ENCODE data around the gene ABCG1.
"Not testable (repeated sequence)": the region's sequence is repeated elsewhere in the genome, so short reads cannot be mapped to it uniquely, and the experiment has no call there.

ABCG1 gene

DNA sequence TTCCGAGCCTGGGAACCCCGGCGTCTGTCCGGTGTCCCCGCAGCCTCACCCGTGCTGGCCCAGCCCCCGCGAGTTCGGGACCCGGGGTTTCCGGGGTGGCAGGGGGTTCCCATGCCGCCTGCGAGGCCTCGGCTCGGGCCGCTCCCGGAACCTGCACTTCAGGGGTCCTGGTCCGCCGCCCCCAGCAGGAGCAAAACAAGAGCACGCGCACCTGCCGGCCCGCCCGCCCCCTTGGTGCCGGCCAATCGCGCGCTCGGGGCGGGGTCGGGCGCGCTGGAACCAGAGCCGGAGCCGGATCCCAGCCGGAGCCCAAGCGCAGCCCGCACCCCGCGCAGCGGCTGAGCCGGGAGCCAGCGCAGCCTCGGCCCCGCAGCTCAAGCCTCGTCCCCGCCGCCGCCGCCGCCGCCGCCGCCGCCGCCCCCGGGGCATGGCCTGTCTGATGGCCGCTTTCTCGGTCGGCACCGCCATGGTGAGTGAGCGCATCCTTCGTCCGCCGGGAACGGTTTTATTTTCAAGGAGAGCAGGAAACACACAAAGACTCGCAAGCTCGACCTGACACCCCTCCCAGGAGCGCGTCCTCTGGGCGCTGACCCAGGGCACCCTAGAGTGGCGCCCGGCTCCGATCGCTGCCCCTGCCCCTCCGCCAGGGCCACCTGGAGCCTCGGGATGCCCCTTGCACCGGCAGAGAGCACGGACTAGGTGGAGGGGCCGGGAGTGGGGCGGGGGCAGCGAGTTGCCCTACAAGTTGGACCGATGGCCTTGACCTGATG is at the start of gene ABCG1:
Gene ABCG1, plus strand, starts transcription at position 305 of the 770 bp plus-strand sequence. Its CDS starts 123 bp downstream, at position 428.
- no peak for DNase-seq

DNA sequence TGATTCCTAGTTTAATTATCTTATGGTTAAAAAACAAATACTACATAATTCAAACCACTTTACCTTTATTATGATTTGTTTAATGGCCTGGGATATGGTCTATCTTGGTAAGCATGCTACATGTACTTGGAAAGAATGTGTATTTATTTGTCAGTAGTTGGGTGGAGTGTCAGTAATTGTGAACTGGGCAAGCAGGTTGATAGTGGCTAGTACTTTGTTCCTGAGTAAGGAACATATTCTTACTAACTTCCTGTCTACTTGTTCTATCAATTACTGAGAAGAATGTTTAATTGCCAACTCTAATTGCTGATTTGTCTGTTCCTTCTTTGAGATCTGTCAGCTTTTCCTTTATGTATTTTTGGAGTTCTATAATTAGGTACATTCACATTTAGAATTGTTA is 49.2 kb upstream of the ABCG1 start:
- DNase-seq = no peak

DNA sequence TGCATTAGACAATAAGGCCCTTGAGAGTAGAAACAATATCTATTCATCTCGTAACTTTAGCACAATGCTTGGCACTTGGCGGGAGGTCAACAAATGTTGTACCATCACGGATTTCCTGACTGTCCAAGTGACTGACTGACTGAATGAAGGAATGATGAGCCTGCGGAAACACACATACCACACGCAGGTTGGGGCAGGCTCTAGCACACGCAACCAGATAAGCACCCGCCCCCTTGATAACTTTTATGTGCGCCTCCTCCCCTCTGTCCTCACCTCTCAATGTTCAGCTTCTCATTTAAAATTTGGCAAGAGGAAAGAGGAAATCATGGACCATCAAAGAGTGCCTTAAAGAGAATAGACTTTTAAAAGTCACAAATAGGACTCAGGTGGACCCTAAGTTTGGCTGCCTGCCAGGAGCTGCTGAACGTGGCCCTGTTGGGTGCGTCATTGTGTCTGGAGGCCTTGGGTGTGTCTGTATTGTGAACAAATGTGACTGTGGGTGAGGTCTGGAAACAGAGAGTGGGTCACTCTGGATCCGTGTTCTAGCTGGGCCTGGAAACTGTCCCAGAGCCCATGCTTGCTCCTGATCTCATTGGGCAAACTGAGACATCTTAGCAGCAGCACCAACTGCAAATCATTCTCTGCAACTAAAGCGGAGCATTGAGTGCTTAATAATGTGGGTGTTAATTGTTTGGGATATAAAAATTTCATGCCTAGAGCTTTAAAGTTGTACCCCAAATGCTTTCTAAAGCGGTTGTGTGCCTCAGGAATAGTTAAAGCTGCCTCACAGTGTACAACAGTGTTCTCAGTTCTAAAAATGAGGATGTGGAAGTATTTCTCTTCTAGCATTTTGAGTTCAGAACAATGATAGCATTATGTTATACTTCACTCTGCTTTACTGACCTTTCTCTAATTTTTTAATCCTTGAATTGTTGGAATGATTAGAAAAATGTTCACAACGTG is 47.6 kb upstream of the ABCG1 start:
- DNase-seq = no peak

DNA sequence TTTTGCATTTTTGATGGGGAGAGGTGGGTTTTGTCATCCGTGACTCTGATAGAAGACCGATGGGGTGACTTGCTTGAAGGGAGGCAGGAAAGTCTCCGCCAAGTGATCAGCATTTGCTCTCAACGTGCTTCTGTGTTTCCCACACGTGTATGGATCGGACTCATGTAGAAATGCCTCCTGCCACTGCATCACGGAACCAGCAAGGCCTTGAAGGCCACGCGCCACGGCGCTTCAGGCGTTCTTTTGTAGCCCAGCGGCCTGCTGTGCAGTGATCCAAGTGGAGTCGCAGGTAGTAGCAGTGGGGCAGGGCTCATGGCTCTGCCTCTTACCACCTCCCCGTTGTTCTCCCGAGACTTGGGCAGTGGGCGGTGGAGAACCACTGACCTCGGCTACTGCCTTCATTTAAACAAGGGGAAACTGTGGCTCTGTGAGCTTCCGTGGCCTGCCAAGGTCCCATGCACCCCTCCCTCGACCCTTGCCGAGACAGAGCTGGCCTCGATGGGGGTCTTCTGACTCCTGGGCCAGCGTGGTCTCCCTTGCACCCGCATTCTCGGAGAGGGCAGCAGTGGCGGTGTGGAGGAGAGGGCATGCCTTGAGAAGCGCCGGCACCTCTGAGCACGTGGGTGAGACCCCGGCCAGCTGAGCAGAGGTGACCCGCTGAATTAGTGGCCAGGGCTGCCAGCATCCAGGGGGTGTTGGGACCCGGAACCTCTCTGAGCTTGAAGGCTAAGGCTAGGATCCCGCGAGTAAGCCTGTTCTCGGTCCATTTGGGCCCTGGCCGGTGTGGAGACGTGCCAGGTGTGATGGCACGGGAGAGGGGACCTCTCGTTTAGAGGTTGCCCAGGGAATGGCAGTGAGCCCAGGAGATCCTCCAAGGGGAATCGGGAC is 46.1 kb upstream of the ABCG1 start:
- DNase-seq = no peak

DNA sequence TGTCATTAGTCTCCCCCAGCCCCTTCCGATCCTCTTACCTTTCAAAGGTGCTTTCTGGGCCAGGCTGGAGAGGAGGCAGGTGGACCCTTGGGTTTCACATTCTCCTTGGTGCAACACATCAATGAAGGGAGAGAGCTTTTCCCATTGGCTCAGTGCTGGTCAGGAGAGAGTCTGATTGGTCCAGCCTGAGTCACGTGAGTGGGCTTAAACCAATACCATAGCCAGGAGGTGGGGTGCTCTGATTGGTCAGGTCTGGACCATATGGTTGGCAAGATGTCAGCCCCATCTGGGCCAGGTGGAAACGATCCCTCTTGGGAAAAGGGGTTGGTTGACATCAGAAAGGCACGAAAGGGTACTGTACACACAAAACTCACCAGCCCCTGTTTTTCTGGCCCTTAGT is 44.8 kb upstream of the ABCG1 start:
- no peak for DNase-seq

DNA sequence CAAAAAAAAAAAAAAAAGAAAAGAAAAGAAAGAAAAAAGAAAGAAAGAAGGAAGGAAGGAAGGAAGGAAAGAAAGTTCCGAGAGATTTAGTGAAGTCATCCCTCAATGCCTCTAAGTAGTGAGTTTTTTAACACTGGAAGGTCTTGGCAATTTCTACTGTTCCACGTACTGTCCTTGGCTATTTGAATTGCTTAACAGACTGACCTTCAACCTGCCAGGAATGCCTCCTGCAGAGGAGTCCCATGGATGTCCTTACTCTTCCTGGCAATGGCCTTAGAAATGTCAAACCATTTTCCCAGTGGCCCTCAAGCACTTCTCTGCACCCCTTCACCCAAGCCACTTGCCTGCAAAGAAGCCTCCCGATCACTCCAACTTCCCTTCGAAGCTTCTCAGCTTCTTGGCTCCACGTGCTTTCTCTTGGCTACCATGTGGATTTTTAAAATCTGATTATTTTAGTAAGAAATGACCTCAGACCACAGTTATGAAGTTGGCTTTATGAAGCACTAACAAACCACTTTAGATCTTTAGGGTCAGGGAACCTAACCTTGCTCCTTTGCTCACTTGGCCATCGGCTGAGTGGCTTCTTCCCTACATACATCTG is 43.7 kb upstream of the ABCG1 start:
- DNase-seq = no peak

DNA sequence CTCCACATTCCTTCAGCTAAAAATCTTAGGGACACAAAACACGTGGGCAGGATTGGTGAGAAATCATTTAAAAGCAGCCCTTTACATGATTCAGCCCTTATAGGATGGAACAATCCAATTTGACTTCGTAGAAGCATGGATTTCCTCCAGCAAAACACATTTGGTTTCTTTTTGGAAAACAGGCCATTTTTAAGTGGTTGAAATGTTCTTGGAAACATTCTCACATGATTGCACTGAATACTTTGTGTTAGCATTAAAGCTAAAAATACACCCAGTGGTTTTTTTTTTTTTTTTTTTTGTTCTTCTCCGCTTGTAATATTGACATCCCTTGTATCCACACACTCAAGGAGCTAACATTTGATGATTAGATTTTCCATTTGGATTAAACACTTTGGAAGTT is 42.1 kb upstream of the ABCG1 start:
- no peak for DNase-seq

DNA sequence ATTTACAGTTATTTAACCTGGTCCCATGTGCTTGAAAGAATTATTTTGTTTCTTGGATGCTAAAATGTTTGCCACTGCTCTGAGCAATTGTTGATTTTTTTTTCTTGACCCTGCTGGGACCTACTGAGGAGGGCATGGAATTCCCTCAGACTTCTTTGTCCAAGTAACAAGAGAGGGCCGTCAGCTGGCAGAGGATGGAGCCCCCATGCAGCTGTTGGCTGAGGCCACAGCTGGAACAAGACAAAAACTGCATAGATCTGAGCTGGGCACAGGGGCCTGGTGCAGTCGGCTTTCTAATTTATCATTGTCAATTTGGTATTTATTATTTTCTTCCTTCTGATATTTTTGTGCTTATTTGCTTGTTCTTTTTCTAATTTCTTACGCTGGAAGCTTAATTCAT is 39.6 kb upstream of the ABCG1 start:
- DNase-seq = no peak

DNA sequence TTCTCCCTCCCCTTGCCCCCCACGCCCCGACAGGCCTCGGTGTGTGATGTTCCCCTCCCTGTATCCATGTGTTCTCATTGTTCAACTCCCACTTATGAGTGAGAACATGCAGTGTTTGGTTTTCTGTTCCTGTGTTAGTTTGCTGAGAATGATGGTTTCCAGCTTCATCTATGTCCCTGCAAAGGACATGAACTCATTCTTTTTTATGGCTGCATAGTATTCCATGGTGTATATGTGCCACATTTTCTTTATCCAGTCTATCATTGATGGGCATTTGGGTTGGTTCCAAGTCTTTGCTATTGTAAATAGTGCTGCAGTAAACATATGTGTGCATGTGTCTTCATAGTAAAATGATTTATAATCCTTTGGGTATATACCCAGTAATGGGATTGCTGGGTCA is 38.9 kb upstream of the ABCG1 start:
- not testable (repeated sequence) for DNase-seq

DNA sequence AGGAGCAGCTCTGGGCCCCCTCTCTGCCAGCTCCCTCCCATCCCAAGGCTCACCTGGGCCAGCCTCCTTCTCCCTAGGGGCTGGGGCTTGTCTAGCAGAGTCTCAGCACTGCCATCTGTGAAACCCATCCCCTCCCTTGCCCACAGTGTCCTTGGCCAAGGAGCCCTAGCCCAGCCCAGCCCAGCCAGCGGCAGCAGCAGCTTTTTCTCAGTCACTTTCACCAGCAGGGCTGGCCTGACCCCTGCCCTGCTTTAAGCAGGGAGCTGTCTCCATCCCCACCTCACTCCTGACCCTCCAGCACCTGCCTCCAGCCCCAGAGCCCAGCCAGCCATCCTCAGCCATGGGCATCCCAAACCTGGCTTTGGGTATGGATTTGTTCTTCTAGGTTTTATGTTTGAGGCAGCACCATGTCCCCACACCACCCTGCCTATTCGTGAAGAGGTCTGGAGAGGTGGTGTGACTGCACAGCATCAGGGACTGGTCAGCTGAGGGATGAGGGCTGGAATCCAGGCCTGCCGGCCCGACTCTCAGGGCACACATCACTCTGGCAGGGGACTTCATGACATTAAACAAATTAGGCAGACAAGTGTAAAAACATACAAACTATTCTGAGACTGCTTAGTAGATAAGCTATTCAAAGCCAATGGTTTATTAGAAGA is 36.1 kb upstream of the ABCG1 start:
- no peak for DNase-seq

DNA sequence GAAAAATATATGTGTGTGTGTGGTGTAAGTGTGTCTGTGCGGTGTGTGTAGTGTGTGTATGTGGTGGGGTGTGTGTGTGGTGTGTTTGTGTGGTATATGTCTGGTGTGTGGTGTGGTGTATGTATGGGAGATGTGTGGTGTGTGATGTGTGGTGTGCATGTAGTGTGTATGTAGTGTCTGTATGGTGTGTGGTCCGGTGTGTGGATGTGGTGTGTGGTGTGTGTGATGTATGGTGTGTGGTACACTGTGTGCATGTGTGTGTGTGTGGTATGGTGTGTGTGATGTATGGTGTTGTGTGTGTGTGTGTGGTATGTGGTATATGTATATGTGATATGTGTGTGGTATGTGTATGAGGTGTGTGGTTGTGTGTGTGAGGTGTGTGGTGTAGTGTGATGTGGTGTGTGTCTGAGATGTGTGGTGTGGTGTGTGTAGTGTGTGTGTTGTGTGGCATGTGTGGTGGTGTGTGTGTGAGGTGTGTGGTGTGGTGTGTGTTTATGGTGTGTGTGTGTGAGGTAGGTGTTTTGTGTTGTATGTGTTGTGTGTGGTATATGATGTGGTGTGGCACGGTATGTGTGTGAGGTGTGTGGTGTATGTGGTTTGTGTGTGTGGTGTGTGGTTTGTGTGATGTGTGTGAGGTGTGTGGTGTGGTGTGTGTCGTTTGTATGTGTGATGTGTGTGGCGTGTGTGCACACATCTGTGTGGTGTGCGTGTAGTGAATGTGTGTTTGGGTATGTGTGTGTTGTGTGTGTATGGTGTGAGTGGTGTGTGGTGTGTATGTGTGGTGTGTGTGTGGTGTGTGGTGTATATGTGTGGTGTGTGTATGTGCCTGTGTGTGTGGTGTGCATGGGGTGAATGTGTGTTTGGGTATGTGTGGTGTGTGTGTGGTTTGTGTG is 35.3 kb upstream of the ABCG1 start:
- no peak for DNase-seq

DNA sequence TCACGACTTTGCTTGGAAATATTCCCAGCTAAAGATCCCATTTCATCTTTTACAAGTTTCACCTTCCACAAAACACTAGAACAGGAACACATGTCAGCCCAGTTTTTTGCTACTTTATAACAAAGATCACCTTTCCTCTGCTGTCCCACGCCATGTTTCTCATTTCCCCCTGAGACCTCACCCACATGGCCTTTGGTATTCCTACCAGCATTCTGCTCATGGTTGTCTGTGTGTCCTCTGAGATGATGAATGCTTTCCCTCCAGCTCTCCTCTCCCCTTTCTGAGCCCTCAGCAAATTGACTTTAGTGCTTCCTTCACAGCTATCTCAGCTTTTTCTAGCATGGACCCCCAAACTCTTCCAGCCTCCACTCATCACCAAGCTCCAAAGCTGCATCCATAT is 32.3 kb upstream of the ABCG1 start:
- no peak for DNase-seq

DNA sequence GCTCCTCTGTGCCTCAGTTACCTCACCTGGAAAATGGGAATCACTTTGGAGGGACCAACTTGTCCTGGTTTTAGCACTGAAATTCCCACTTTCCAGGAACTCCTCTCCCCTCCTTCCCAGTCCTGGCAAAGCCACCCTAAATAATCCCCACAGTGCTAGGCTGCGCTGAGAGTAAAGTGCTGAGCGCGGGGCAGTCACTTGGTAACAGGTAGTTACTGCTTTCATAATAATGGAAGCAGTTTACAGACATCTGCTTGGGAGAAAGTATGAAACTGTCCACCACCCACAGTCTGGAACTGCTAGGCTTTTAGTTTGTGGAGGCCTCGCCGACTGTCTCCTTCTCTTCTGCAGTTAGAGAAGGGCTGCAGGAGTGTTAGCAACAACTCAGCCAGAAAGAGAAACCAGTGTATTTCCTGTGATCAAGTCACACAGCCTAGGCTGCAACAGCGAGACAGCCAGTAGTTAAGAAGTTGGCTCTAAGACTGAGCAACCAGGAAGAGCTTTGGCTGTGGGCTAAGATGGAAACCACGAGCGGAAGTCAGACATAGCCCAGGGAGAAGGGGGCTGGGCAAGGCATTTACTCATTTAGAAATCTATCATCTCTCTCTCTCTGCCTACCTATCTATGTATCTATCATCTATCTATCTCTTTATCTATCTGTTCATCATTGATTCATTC is 30.8 kb upstream of the ABCG1 start:
- DNase-seq = no peak

DNA sequence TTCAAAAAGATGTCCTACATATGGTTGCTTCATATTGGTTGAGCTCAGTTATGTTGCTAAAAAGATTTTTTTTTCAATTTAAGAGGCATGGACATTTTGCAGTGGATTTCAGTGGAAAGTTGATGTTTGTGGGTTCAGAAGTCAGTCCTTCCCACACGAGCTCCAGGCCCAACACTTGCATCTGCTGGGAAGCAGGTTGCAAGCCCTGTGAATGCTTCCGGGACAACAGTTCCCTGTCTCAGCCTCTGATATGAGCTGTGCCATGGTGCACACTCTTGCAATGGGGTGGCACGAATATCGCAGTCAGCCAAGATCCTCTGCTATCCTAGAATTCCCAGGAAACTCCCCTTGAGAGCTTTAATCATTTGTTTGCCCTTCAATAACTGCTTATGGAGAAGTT is 30.3 kb upstream of the ABCG1 start:
- DNase-seq = no peak

DNA sequence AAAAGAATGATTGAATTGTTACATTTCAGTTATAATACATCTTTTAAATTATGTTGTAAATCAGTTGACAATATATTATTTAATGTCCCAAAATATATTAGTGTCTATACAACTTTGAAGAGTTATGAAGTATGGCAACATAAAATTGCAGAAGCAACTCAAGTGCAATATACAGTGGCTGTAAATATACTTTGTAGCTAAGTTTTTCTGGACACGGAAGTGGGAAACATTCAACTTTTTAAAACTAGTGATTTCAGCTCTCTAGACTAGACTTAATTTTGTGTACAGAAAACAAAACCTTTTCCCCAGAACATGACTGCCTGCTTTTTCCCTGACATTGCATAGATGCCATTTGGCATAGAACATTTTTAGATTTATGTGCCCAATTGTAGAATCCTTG is 29.5 kb upstream of the ABCG1 start:
- no peak for DNase-seq

DNA sequence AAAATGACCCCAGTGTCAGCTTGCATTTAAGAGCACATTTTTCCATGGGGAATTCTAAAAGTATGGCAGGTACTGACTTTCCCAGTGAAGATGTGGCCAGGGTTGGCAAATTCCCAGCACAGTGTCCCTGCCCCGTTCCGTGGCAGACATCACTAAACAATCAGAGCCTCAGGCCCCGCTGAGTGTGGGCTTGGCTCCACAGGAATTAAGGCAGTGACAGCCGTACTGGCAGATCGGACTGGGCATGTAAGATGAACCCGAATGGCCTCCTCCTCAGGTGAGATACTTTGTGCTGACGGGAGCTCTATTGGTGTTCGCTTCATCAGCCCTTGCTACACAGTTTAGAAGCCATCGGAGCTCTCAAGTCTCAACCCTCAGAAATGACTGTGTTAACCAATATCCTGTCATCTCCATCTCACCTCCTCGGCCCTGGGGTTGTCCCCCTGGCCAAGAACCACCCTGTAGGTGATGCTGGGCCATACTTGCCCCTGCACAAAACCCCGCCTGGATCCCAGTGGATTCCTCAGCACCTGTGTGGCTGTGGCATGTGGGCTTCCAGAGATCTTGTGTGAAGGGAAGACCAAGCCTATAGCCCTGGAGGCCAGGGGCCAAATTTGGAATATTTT is 29.0 kb upstream of the ABCG1 start:
- no peak for DNase-seq

DNA sequence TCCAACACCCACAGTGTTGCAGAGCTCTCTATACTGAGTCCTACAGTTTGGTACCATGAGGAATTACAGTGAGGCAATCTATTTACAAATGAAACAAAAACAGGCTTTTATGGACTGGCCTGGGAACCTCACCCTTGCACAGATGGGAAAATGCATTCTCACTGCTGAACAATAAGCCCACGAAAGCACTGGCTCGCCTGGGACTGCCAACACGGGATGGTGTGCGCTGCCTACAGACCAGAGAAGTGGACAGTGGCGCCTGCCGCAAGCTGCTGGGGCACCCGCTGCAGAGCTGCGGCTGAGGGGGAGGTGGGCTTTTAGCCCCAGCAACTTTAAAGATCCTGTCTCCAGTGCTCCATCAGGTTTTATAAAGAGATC is 28.5 kb upstream of the ABCG1 start:
- DNase-seq = no peak

DNA sequence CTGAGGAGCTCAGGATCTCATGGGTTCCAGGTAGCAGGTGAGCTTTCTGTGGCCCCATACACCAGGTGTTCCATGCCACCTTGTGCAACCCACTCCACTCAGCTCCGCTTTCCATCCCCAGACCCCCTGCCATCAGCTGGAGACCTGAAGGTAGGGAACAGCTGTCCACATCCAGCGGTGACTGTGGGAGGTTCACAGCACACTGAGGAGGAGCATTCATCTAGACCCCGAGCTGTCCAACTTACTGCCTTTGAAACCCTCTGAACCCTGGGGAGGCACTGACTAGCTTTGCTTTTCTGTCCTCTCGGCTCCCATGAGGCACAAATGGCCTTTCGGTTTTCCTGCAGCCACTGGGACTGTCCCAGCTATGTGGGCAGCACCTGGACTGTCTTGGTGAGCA is 27.9 kb upstream of the ABCG1 start:
- DNase-seq = no peak

DNA sequence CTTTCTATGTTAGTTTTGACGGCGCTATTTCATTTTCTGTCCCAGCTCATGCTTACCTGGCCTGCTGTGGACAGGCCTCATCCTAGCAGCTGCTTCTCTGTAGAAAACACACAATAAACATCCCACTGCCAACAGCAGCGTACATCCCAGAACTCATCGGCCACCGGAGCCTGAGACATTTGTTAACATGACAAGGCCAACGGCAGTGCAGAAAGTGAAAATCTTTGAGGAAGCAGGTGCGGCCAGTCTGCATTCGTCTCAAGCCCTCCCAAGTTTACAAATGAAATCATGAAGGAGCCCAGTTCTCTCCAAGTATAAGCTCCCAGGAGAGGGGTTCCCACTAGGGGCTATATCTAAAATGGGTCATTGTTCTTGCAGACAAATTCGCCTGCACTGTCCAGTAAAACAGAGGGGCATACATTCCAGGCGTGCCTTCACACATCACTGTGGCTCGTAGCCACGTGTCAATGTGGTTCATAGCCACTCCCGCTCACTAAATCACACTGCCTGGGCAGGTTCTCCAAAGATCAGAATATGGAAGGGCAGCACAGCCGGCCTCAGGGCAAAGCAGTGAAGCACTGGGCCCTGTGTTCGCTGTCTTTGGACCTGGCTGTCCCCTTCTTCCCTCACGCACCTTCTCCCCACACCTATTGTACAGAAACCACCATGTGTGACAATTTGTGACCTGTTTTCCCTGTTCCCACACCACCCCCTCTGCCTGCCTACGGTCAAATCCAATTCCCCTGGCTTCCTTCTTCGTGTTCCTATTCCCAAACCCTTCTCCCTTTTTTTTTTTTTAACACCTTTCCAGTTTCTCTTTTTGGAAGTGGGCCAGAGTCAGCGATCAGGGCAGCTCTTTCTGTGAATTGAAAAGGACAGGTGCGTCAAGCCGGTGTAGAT is 27.0 kb upstream of the ABCG1 start:
- no peak for DNase-seq
